Activated CD8-positive, alpha-beta memory T cell treated with anti-CD3 and anti-CD28 coated beads for 48 hours (primary cell): Measurements from ENCODE around the gene TECPR1.

Experiments used
- DNase-seq, 3 experiments: peaks; one replicate each; pipeline ENCODE4 v3.0.0-alpha.2; 2020; ENCODE audit warnings: low read depth in 2 of 3, low spot score in 2 of 3

TECPR1 gene

GRCh38 chr7:98248156-98248555 is 3.9 kb downstream of the TECPR1 start:
- no peak for DNase-seq

- no peak for DNase-seq
Measured at GRCh38 chr7:98244871-98245270, 7.2 kb downstream of the TECPR1 start.

GRCh38 chr7:98242934-98243333 is 9.1 kb downstream of the TECPR1 start:
- no peak for DNase-seq

- no peak for DNase-seq
Measured at GRCh38 chr7:98242342-98242741, 9.7 kb downstream of the TECPR1 start.

- no peak for DNase-seq
Measured at GRCh38 chr7:98241674-98242241, 10.3 kb downstream of the TECPR1 start.

- no peak for DNase-seq
Measured at GRCh38 chr7:98240961-98241673, 10.9 kb downstream of the TECPR1 start.

- no peak for DNase-seq
Measured at GRCh38 chr7:98238976-98239375, 13.1 kb downstream of the TECPR1 start.

- DNase-seq: no peak
Measured at GRCh38 chr7:98238076-98238475, 14.0 kb downstream of the TECPR1 start.

- DNase-seq: no peak
Measured at GRCh38 chr7:98236355-98237185, 15.5 kb downstream of the TECPR1 start.

- DNase-seq: no peak
Measured at GRCh38 chr7:98235901-98236300, 16.1 kb downstream of the TECPR1 start.

- DNase-seq: no peak
Measured at GRCh38 chr7:98234429-98235147, 17.4 kb downstream of the TECPR1 start.

GRCh38 chr7:98233219-98234070 is 18.6 kb downstream of the TECPR1 start:
- no peak for DNase-seq

GRCh38 chr7:98232799-98233198 is 19.2 kb downstream of the TECPR1 start:
- no peak for DNase-seq

GRCh38 chr7:98232263-98232585 is 19.8 kb downstream of the TECPR1 start:
- no peak for DNase-seq

GRCh38 chr7:98231493-98232262 is 20.4 kb downstream of the TECPR1 start:
- no peak for DNase-seq

GRCh38 chr7:98230746-98231471 is 21.1 kb downstream of the TECPR1 start:
- no peak for DNase-seq

GRCh38 chr7:98229991-98230745 is 21.9 kb downstream of the TECPR1 start:
- DNase-seq: no peak

- no peak for DNase-seq
Measured at GRCh38 chr7:98229441-98229840, 22.6 kb downstream of the TECPR1 start.

- DNase-seq: no peak
Measured at GRCh38 chr7:98228801-98229200, 23.2 kb downstream of the TECPR1 start.
